Iris pigment epithelial cell (primary cell): ENCODE measurements around the gene KCNK17.
"Not testable (repeated sequence)": the region's sequence is repeated elsewhere in the genome, so short reads cannot be mapped to it uniquely, and the experiment has no call there.

Source experiments
- DNase-seq: peaks from one replicate; pipeline ENCODE4 v3.0.0-alpha.2; 2011; ENCODE audit warnings: low read depth

Gene KCNK17

GRCh38 chr6:39302011-39302410, 12.2 kb downstream of the KCNK17 start:
- DNase-seq = no peak

DNA sequence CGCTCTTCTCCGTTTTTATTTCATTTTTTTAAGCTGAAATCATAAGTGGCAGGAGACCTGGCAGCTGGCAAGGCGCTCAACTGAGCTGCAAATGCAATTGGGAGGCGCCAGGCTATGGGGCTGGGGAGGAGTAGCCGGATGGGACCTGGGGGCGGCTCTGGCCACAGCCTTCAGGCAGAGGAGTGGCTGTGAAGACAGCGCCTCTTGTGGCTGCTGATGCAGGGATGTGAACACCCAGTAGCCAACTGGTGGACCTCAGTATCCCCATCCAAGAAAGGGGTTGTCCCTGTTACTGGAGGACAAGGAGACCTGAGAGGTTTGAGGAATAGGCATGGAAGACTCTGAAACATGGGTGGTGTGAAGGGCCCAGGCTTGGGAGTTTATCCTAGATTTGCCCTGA, 12.6 kb downstream of the KCNK17 start:
- peak; percentile 7 for DNase-seq

DNA sequence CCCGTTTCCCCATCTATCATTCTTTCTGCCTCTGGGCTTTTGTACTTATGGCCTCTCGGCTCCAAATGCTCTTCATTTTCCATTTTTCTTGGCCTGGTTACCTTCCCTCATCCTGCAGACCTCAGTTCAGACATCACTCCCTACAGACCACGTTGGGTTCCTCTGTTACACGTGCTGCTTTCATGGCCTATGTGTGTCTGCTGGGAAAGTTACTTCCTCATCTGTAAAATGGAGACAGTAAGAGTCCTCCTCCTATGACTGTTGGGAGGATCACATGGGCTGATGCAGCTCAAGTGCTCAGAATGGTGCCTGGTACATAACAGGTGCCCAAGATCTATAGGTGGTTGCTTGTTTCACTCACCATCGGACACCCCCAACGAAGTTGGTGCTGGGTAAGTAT, 13.5 kb downstream of the KCNK17 start:
- no peak for DNase-seq

GRCh38 chr6:39298061-39298460, 16.2 kb downstream of the KCNK17 start:
- no peak for DNase-seq

GRCh38 chr6:39296745-39297640, 17.2 kb downstream of the KCNK17 start:
- no peak for DNase-seq

GRCh38 chr6:39295611-39296011, 18.6 kb downstream of the KCNK17 start:
- DNase-seq = no peak

GRCh38 chr6:39294899-39295298, 19.3 kb downstream of the KCNK17 start:
- no peak for DNase-seq

DNA sequence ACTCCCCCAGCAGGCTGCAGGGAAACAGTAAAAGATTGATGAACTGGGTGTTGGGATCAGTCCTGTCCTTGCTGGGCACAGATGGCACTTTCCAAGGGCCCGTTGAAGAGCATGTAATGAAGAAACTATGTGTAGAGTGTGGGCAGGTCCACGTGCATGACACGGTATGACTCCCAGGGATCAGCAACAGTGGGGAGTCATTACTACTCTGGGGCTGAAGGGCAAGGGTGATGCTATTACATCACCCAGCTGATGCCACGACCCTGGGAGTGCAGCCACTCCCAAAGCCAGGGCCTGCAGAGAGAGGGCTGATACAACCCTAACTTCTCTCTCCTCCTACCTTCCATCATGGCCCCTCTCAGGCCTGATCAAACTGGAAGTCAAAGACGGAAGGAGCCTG, 20.1 kb downstream of the KCNK17 start:
- DNase-seq = no peak

DNA sequence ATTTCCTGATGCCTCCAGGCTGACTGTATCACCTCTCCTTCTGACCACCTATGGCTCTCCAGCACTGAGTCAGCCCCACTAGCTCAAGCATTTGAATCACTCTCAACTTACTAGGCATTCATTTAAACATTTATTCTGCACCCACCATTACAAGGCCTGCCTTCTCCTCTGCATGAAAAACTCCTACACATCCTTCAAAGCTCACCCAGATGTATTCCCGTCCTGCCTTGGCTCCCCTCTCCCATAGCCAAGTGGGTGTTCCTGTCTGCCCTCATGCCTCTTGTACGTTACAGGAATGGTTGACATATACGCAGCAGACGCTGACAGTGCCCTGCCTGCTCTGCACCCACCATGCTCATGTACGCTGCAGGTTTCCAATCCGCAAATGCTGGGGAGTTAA, 21.6 kb downstream of the KCNK17 start:
- no peak for DNase-seq

GRCh38 chr6:39289490-39289889, 24.7 kb downstream of the KCNK17 start:
- no peak for DNase-seq

- no peak for DNase-seq
Observed at GRCh38 chr6:39287601-39288000, 26.6 kb downstream of the KCNK17 start.

- DNase-seq = not testable (repeated sequence)
Observed at GRCh38 chr6:39286596-39286995, 27.6 kb downstream of the KCNK17 start.

DNA sequence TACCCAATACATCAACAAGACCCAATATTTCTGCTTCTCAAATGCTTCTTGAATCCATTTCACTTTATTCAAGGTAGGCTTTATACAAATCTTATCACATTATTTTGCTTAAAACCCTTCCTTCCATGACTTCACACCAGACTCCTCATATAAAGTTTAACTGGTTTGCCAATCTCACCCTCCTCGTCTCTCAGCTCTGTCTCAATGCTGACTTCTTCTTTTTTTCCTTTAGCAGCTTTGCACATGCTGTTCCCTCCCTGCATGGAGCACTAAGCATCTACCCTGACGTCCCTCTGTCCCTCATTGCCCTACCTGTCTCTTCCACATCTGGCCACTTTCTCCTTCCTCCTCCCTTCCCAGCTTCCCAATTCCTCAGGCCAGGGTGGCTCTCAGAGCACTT, 31.4 kb downstream of the KCNK17 start:
- no peak for DNase-seq

GRCh38 chr6:39281312-39281980, 32.8 kb downstream of the KCNK17 start:
- DNase-seq = no peak

GRCh38 chr6:39280247-39280731, 33.9 kb downstream of the KCNK17 start:
- no peak for DNase-seq

DNA sequence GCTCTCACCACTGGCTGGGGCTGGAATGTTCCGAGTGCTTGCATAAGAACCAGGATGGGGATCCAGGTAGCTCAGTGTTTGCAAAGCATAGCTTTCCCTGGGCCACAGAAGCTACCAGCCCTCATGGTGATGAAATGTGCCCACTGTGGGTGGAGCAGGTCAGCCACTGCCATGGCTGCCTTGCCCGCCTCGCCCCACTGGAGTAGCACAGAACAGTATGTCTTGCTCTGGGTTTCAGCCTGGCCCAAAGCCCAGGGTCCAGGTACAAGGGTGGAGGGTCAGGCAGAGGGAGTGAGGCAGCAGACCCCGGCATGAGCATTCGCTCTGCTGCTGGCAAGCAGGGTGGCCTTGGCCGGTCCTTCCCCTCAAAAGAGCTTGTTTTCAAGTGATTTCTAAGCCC, 34.7 kb downstream of the KCNK17 start:
- DNase-seq = no peak

DNA sequence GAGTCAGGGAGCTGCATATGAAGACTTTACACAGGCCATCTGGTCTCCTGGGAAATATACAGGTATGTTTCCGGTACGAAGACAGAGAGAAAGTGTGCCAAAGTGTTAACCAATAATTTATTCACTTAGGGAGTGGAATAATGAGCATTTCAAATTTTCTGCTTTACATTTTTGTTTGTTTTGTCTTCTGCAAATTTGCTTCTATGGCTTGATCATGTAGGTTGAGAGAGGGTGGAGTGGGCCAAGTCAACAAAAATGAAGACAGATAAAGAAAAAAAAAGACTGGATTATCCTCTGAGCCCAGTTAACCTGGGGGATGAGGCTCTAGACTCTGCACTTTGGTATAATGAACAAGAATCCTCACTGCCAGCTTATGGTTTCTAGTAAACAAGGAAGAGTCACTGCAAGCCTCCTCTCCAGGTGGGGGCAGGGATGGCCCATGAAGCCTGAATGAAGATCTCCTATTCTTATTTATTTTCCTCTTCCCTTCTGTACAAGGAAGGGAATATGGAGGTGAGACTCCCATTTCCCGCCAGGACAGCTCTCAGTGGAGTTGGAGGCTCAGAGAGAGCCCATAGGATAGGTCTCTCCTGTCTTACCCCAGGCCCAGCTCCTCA, 37.7 kb downstream of the KCNK17 start:
- no peak for DNase-seq

- DNase-seq = no peak
Observed at GRCh38 chr6:39274903-39275302, 39.3 kb downstream of the KCNK17 start.

DNA sequence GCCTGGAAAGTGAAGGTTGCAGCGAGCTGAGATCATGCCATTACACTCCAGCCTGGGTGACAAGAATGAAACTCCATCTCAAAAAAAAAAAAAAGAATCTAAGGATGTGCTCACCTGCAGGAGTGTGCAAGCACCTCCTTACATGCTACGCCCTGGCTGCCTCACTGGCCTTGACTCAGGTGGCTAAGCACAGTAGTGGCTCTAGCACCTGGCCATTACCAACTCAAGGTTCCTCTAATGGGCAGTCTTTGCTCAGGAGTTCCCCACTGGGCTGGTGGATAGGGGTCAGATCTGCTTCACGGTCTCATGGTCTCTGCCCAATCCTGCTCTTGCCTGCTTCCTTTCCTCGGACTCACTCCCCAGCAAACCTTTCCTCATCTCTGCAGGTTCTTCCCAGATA, 39.7 kb downstream of the KCNK17 start:
- no peak for DNase-seq

DNA sequence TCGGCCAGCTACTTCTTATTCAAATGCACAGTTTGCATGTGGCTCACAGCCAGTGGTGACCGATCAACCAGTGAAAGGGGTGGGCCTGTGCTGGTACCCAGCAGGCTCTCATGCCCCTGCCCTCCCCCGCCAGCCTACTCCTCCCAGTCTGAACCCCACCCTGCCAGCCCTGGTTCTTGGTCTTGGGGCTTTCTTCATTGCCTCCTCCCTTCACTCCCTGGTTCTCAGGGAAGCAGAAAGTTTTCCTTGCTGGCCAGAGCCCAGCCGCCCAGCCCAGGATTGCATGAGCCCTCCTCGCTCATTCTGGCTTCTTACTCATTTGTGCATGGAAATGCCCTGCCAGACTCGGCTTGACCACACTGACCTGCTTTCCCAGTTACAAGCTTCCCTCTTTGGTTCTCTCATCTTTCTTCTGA, 40.8 kb downstream of the KCNK17 start:
- no peak for DNase-seq

DNA sequence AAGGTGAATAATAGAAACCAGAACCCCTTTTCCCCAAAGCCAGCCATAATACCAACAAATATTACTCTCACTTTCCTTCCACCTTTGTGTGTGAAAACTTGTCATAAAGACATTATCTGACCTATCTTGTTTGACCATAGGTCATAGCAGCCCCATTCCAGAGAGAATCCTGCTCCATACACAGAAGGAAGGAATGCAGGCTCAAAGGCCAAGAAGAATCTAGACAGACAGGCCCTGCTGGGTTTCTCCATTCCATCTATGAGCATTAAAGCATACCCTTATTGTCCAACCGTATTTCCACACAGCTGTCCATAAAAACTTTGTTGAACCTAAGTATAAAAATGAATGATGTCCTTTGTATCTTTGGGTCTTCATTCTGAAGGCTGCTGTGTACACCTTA, 44.3 kb downstream of the KCNK17 start:
- no peak for DNase-seq

GRCh38 chr6:39268721-39269120, 45.5 kb downstream of the KCNK17 start:
- no peak for DNase-seq

GRCh38 chr6:39268171-39268570, 46.0 kb downstream of the KCNK17 start:
- no peak for DNase-seq
